HS-27A (cell line): ENCODE measurements around the gene HDAC4.

ENCODE experiments used
- DNase-seq: peaks from one replicate; pipeline ENCODE4 v3.0.0-alpha.2; 2012; ENCODE audit warnings: low read depth, missing footprints

HDAC4 gene

DNA sequence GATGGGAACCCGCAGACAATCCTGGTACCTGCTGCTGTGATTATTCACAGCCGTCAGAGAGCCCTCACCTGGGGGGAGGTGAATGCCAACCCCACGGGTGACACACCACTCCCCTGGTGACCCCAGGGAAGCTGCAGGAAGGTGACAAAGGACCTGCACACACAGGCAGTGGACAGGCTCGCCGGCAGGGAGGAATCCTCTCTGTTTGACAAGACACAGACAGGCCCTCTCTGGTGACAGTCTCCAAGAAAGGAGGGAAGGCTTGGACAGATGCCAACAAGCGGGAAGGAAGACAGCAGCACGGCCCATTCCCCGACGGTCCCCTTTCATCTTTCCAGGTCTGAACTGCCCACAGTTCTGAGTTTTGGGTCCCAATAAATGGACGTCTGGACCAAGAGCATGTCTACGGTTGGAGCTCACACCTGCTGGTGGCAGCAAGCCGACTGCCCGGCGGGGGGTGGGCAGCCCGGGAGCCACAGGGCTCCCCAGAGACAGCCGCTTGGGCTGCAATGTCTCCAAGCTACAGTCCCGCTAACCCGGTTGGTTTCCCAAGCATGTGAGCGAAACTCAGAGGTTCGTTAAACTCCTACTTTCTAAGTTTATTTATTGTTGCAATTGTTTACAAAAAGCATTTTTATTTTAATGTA, 31.8 kb downstream of the HDAC4 start:
- DNase-seq: no peak

DNA sequence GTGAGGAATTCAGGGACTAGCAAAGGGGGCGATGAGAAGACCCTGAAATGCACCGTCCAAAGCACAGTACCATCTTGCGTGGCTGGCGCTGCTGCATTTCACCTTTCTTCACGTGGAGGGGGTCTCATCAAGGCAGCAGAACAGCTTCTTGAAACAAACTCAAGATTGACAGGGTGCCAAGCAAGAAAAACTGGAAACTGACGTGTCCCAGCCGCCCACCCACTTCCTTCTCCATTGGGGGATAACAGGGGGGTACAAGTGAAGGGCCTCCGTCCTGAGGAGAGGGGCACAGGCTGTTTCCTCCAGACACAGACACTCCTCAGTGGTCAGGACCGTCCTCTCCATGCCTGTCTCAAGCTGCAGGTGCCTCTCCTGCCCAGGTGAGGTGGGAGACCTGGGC, 32.5 kb downstream of the HDAC4 start:
- DNase-seq: no peak

DNA sequence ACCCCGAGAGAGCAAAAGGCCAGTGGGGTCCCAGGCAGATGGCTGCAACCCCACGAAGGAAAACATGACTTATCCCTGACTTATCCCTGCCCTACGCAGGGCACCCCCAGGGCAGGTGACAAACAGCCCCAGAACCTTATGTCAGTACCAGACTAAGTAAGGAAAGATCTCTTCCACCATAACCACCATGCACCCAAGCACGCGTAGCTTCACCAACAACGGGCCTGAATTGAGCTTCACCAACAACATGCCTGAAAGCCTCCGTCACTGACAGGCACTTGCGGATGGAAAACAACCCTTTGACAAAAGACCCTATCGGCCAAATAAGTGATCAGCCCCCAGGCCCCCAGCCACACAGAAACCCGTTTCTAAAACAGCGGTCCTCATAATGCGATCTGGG, 34.1 kb downstream of the HDAC4 start:
- DNase-seq: no peak

DNA sequence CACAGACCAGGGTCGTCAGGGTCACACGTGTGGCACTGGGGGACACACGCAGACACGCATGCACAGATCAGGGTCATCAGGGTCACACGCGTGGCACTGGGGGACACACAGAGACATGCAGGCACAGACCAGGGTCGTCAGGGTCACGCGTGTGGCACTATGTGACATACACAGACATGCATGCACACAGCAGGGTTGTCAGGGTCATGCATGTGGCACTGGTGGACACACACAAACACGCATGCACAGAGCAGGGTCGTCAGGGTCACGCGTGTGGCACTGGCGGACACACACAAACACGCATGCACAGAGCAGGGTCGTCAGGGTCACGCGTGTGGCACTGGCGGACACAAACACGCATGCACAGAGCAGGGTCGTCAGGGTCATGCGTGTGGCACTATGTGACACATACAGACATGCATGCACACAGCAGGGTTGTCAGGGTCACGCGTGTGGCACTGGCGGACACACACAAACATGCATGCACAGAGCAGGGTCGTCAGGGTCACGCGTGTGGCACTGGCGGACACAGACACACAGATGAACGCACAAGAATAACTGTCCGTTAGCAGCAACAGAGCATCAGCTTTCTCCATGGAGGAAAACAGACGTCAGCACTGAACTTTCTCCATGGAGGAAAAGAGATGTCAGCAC, 34.9 kb downstream of the HDAC4 start:
- no peak for DNase-seq

DNA sequence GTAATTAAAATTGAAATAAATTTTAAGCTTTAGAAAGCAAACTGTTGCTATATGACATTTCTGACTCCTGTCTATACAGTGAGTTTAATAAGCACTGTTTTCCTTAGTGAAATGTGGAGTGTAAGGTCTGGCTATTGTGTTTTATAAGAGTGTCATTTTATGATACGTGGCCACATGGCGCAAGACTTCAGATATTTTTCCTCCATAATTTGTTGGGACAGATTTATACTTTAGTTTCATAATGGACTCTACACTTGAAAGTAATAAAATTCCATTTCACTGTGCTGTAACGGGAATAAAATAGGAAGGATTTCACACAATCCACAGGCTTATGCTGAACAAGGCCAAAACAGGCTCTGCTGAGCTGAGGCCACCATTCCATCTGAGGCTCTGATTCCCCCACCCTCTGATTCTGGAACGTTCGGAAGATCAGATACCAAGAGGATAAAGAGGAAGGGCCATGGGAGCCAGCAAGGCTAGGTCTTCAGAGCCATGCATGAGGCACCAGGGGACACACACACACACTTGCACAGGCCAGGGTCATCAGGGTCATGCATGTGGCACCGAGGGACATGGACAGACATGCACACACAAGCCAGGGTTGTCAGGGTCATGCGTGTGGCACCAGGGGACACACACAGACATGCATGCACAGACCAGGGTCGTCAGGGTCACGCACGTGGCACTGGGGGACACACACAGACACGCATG, 35.6 kb downstream of the HDAC4 start:
- no peak for DNase-seq

DNA sequence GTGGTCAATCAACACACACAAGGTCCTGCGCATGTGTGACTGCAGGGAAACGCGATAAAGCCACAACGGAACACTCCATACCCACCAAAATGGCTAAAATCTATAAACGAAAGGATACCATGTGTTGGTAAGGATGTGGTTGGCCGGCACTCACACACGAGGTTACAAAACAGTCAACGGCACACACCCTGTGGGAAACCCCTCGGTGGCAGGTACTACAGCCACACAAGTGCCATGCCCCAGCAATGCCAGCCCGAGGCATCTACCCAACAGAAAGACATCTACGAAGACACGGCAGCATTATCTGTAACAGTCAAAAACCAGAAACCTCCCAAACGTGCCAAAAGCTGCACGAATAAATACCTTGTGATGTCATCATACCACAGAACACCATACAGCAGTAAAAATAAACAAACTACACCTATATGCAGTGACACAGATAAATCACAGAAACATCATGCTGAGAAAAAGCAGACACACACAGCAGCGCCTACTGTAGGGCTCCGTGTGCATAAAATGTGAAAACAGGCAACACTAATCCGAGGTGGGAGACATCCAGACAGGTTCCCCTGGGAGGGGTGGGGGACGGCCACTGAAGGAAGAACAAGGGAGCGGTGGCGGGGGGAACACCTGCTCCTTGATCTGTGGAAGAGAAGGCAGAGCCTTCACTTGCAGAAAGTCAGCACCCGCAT, 36.7 kb downstream of the HDAC4 start:
- no peak for DNase-seq

DNA sequence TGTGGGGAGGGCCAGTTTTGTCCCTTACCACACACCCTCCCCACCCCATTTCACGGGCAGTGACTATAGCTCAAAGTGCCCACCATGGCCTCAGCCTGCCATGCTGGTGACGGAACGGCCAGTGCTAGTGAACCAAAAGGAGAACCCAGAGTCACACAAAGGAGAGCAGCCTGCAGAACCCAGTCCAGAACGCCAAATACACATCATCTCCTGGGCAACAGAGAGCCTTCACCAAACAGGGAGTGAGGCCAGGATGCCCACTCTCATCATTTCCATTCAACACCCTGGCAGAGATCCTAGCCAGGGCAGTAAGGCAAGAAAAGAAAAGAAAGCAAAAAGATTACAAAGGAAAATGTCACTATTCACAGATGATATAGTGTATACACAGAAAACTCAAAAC, 38.3 kb downstream of the HDAC4 start:
- DNase-seq: no peak

DNA sequence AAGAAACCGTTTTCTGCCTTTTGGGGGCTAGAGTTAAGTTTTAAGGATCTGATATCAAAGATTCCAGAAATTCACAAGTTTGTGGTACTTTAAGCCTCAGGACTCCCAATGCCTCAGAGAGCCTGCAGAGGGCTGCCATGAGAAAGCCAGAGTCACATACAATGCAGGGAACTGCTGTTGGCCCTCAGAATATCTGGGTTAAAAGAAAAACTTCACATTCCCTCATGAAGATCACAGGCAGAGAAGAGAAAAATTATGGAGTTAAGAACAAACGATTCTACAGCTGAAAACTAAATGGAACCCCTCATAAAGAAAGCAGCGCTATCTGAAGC, 39.5 kb downstream of the HDAC4 start:
- no peak for DNase-seq

DNA sequence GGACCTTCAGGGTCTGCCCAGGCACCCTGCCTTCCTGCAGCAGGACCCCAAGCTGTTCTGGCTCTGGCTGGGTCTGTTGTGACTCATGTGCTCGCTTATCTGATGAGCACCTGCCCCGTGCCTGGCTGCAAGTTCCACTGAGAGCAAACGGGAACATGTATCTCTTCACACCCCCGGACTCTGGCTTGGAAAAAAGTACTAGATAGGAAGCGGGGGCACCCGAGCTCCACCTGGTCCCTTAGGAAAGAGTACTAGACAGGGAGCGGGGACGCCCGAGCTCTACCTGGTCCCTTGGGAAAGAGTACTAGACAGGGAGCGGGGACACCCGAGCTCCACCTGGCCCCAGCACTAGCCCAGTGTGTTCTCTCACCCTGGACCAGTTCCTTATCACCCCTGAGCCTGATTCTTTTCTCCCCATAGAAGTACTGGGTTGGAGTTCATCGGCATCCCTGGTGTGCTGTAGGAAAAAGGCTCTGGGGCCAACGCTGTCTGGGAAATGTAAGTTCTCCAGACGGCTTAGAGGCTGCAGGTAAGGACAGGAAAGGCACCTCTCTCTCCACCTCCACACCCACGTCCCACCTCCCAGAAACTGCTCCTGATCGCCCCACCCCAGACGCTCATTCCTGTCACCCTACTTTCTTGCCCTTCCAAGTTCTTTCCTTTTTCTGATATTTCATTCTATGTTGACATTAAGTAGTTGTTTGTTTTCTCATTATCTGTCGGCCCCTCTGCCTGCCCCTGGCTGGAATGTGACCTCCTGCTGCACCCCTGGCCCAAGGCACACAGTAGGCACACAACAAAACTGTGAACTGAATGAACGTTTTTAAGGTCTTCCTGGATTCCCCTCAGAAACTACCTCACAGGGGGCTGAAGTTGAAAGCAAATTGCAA, 40.2 kb downstream of the HDAC4 start:
- no peak for DNase-seq

DNA sequence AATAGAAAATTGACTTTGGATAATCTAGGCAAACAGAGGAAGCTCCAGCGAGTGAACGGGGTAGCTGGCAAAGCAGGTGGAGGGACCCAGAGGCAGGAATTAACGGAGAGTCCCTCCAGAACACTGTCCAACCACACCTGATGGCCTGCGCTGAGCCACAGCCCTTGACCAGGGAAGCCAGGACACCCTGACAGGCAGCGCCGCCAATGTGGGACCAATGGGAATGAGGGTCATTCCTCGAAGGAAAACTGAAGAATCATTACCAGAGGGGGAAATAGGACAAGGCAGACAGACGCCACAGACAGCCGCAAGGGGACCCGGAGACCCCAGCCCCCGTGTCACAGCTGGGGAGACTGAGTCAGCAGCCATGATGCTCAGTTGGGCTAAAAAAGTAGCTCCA, 40.8 kb downstream of the HDAC4 start:
- no peak for DNase-seq

DNA sequence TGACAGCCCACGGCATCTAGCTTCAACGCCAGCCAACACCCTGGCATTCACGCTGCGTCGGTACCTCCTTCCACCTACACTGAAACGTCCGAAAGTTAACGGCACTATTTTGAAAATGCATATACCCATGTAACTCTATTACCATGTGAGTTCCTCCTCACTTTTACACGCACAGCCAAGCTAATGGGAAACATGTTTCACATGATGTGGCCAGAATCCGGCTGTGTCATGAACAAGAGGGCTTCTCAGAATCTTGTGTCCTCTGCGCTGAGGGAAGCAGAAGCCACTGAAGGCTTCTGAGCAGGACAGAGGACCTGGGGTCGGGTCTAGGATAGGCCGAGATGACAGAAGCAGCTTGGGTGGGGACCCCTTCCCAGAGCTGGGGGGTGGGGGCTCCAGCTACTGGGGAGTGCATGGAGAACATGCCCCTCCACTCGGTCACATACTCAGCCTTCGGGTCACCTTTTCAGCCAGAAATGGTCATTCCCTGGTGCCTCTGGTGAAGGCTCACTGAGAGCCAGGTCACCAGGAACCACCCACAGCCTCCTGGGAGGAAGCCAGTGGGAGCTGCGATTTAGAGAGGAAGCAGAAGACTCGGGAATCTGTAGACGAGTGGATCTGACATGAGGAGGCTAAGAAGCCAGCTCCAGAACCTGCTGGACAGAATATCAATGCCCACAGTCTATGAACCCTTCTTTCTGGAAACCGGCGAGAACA, 41.5 kb downstream of the HDAC4 start:
- no peak for DNase-seq

DNA sequence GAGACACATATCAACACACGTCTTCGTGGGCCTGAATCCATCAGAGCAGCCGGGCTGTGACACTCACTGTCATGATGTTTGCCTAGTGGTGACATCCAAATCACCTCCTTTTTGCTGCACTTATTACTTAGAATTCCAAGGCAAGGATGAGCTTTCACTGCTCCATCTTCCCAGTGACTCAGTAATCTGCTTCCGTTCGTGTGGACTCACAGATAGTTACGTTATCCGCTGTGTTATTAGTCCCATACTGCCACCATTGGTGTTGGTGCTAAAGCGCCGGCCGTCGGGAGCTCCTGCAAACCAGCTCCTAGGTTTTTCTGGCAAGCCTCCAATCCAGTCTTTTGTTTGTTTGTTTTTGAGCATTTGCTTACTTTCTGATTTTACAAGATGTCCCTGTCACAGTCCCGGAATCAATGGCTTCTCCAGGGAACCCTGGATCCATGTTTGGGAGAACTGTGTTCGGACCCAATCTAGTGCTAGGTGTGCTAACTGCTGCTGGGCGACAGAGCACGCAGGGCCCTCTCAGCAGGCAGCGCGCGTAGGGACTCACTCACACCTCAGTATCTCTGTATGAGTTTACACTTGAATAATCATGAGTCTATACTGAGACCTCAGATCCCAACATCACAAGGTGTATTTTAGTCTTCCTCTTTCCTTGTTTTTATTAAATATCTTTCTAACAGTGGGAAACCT, 42.6 kb downstream of the HDAC4 start:
- DNase-seq: no peak

DNA sequence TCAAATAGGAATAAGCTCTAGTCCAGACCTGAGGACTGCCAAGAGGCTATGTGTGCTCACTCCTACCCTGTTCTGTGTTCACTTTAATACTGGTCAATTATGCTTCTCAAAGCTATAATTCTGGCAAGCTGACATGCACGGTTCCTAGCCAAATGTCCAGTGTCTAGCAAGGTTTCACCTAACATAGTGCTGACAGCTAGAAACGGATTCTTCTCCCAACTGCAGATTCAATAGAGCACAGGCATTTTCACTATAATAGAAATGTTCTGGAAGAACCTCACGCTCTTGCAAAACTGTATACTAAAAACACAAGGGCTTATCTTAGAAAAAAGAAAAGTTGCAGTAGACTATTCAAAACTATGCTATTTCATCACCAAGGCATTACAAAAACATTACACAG, 45.1 kb downstream of the HDAC4 start:
- DNase-seq: no peak

DNA sequence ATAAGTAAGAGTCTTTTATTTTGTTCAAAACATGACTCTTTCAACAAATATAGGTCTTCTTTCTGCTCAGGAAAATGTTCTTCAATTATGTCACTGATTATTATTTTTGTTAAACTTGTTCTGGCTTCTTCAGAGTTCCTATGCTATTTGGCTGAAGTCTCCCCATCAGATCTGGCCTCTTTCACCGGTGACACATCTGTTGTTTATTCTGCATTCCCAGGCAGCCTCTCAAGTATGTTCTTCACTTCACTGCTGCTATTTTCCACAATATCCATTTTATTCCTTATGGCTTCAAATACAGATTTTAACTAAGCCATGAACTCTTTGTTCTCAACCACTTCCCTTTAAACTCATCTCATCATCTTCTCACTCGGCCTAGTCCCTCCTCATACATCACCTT, 45.7 kb downstream of the HDAC4 start:
- DNase-seq: no peak

DNA sequence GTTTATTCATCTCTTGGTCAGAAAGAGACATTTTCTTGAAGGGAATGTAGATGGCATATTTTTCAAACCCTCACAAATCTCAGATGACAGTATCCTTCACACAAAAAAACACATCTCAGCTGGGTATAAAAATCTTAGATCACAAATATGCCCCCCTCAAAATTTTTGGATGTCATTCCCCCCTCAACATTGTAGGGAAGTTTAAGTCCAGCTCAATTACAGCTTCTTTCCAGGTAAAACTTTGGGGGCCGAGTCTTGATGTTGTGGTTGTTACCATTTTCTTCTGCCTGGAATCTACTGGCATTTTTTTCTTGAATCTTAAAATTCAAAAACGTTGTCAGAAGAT, 46.1 kb downstream of the HDAC4 start:
- no peak for DNase-seq

DNA sequence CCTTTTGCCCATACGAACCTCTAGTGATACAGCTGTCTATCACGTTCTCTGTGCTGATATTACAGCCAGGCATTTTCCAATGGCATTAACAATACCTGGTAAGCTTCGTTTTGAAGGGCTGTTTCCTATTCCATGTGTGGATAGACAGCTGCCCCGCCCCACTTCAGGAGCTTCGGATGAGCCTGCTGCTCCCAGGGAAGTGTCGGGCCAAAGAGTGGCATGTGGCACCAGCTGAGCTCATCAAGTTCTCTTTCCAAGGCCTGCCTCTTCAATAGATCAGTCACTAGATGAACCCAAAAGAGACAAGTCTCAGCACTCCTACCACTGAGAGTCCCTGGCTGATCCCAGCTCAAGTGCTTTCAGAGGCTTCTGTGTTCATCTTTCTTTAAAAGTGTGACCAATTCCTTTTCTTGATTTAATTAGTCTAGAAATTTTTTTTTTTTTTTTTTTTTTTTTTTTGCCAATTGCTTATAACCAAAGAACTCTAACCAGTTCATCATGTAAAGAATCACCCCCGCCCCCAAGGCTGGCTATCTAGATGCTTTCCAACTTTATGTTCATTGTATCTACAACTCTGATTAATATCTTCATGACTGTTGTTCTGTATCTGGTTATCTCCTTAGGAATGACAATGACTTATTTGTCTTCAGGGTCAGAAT, 46.6 kb downstream of the HDAC4 start:
- no peak for DNase-seq

DNA sequence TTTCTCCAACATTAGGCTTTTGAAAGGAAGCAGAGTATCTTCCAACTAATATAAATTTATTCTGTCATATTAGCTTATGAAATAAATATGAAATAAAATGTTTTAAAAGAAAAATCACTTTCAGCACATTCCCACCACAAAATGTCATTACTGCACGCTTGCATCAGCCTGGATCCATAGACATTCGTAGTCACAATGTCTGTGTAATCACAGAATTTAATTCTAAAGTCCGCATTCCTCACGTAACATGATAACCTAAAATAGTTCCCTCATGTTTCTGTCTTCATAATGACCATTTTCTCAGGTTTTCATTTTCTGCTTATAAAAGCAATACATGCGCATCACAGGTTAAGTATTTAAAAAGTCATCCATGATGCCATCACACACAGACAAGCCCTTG, 47.1 kb downstream of the HDAC4 start:
- DNase-seq: no peak

DNA sequence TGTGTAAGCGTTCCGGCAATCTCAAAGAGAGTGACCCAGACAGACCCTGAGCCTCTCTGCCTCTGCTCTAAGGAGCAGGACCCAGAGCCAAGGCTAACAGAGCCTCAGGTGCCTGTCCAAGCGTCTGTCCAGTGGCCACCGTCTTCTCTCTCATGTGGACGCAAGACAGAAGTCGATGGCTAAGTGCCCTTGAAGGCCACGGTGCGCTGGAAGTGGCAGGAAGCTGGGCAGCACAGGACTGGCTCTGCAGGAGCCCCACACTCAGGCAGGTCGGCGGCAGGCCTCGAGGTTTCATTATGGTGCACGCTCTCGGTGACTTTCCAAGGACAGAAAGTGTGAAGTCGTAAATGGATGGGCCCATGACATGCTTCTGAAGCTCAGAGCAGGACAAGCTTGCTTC, 49.1 kb downstream of the HDAC4 start:
- no peak for DNase-seq

DNA sequence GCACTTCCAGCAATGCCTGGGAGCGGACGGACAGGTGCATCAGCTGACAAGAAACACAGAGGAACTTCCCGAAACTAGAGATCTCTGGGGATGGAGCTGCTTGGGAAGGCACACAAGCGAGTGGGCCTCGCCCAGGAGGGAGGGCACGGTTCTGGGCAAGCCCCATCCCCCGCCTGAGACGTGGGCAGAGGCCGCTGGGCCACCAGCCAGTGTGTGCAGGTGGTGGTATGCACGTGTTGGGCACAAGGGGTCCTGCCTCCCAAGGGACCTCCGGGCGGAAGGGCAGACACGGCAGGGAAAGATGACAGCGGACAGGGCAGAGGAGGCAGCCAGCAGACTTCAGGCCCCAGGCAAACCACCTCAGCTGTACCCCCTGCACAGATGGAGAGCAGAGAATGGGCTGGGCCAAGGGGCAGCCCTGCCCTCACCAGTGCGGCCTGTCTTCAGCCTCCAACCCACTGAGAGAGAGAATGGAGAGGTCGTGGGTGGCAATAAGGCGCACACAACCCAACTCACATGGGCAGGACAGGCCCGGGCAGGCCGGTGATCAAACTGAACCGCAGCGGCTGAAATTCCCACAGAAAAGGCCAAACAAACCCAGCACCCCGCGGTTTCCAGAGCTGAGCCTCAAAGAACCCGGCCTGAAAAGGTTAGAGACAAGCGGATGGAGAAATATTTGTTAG, 51.2 kb downstream of the HDAC4 start:
- no peak for DNase-seq
